SHP77 treated with DMSO at 0.1 percent for 48 hours (cell line): ENCODE data around the gene ADAMTS3.
"Not testable (repeated sequence)": the region's sequence is repeated elsewhere in the genome, so short reads cannot be mapped to it uniquely, and the experiment has no call there.

Experiments used
- DNase-seq: peaks from one replicate; lab custom pipeline; 2025; lab: John Stamatoyannopoulos, UW

Gene ADAMTS3

DNA sequence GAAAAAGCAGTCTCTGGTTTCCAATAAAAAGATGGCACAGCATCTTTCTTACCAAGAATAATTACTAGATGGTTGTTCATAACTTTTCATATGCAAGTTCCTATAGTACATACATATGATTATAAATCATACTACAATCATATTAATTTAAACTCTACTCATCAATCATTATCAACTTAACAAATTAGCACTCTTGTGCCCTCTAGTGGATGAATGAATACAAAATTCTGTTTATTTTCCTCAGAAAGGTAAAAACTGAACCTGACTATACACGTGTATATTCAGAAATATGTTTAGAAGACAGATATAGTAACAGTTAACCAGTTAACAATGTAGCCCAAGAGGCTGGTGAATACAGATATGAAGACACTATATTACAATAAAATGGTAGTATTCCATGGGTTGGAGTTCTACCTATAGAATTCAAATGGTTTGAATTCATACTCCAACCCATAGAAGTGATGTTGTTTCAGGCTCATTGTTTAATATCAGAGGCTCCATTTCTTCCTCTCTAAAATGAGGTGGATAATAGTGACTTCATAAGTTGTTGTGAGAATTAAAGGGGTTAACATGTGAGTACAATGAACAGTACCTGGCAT, 100.0 kb downstream of the ADAMTS3 start:
- no peak for DNase-seq

DNA sequence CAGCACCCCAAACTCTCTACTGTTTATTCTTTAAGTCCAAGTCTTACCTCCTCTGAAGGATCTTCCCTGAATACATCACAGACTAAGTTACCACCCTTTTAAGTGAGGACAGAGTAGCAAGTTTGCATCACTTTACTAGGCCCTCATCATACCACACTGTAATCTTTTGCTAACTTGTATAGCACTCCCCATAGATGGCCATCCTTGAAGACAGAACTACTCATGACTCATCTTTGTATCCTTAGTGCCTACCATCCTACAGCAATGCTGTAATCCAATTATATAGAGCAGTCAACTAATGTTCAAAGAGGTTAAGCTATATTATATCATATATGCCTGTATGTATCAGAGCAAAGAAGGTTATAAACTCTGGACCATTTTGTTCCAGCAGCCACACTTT, 101.4 kb downstream of the ADAMTS3 start:
- DNase-seq, result no peak

DNA sequence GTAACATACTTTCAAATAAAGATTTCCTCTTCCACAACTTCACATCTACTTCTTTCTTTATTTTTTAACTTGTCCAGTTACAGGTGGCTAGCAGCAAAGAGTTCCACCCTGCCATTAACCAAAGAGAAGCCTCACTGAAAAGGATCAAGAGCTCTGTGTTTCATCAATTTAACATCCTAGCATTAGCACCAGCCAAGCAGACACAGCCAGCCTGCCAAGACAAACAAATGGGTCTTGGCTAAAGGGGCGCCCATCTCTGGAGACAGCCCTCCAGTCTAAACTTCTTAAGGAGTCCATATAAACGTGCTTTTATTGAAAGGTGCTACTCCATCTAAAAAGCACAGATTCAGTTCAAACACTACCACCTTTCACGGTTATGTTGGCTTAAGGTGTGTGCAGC, 105.3 kb downstream of the ADAMTS3 start:
- no peak for DNase-seq

- DNase-seq, result no peak
Measured at GRCh38 chr4:72457158-72457557, 111.9 kb downstream of the ADAMTS3 start.

GRCh38 chr4:72451349-72451748, 117.7 kb downstream of the ADAMTS3 start:
- DNase-seq, result no peak

GRCh38 chr4:72449705-72450104, 119.3 kb downstream of the ADAMTS3 start:
- no peak for DNase-seq

DNA sequence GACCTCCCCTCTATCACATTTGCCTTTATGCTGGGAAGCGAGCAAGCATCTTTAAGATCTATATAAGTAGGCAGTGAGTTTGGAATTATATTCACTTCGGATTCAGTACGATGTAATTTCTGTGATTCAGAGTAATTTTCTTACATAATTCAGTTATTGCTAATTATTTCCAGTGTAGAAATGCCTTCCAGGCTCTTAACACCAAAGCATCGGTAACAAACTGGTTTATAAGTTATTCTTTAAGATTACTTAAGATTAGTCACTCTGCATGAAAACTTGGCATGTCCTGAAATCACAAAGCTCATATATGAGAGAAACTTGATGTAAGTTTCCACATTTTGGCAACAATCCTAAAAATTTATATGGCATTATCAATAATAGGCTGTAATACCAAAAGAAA, 120.8 kb downstream of the ADAMTS3 start:
- no peak for DNase-seq

GRCh38 chr4:72446353-72447055, 122.5 kb downstream of the ADAMTS3 start:
- no peak for DNase-seq

GRCh38 chr4:72444092-72444491, 124.9 kb downstream of the ADAMTS3 start:
- DNase-seq, result no peak

- DNase-seq, result no peak
Measured at GRCh38 chr4:72442715-72443114, 126.3 kb downstream of the ADAMTS3 start.

DNA sequence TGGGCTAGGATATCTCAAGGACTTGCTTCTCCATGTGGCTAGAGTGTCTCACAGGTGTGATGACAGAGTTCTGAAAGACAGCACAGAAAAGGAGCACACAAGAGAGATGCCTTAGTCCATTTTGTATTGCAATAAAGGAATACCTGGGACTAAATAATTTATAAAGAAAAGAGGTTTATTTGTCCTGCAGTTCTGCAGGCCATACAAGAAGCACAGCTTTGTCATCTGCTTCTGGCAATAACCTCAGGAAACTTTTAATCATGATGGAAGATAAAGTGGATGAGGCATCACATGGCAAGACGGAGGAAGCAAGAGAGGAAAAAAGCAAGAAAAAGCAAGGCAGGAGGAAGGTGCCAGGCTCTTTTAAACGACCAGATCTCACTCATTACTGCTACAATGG, 126.9 kb downstream of the ADAMTS3 start:
- DNase-seq, result no peak

DNA sequence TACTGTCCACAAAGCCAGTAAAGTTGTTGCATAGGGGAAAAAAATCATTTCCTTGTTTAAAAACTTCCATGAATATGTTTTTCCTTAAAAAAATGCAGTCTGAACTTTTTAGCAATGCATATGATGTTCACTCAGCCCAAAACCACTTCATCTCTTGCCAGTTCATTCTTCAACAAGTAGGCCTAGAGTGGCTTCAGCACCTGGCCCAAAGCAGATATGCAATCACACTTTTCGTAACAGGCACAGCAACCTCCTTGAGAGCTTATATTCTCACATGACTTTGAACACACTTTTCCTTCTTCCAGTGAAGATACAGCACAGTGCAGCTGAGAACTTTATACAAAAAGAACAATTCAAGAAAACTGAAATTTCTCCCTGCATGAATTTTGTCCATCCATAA, 128.6 kb downstream of the ADAMTS3 start:
- DNase-seq, result no peak

- DNase-seq, result no peak
Measured at GRCh38 chr4:72432975-72433374, 136.0 kb downstream of the ADAMTS3 start.

DNA sequence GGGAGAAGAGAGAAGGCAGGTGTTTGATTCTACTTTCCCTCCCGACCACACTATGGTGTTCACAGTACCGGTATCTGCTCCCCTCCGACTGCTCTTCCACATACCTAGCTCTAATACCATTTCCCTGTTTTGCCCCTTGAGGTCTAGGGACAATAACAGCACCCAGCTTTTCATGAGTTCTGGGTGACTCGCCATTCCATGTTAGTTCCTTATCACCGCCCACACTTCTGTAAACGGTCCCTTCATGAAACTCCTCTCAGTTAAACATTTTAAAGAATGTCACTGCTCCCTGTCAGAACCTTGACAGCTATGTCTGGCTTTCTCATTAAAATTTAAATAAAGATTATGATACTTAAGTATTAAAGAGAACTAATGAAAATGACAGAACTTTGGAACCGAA, 136.7 kb downstream of the ADAMTS3 start:
- no peak for DNase-seq

DNA sequence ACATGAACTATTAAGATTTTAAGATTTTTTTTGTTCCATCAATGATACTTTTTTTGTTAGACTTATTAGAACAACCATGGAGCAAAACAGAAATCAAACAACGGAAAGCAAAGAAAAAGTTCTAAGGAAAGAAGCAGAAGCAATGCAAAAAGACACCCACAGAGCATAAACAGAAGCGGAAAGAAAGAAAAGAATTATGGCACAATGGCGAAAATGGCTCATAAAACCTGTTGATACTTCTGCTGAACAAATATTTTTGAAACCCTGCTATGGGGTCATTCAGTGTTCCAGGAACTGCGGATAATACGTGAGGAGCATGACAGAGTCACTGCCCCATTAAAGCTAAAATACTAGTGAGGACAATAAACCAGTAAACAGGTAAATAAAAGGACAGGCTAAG, 138.0 kb downstream of the ADAMTS3 start:
- no peak for DNase-seq

DNA sequence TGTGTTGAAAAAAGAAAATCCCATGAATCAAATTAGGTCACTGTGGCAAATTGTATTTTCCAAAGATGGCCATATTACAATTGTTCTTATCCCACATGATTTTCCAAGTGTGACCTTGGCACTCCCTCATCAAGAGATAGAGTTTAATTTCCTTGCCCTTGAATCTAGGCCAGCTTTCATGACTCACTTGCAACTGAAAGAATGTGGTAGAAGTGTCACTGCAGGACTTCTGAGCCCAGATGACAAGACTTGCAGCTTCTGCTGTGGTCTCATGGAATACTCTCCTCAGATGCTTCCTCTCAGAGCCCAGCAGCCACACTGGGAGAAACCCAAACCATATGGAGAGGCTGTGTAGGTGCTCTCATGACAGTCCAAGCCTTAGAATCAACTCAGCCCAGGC, 139.0 kb downstream of the ADAMTS3 start:
- no peak for DNase-seq

DNA sequence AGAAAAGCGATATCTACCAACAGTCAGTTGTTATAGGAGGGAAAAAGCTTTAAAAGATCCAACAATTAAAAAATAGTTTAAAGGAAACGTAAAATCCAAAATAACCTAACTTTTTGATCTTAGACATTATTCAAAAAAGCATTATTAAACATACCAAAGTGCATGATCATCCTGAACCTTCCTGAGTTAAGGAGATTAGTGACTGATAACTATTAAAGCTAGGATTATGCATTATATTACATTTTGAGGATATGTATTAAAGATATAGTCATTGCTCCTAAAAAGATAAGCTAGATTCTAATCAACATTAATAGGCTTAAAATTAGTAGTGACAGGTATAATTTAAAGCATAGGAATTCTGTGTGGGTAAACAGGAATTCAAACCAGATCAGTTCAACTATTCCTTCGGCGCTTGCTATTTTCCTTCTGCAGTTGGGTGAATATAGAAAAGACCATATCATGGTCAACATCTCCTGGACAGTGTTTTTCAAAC, 139.6 kb downstream of the ADAMTS3 start:
- DNase-seq, result no peak

GRCh38 chr4:72427057-72427456, 142.0 kb downstream of the ADAMTS3 start:
- DNase-seq, result no peak

- not testable (repeated sequence) for DNase-seq
Measured at GRCh38 chr4:72425908-72426307, 143.1 kb downstream of the ADAMTS3 start.

GRCh38 chr4:72424006-72424405, 145.0 kb downstream of the ADAMTS3 start:
- no peak for DNase-seq

GRCh38 chr4:72422416-72422815, 146.6 kb downstream of the ADAMTS3 start:
- DNase-seq, result no peak

- peak; percentile 21 for DNase-seq
Measured at GRCh38 chr4:72418458-72418857, 150.6 kb downstream of the ADAMTS3 start.

DNA sequence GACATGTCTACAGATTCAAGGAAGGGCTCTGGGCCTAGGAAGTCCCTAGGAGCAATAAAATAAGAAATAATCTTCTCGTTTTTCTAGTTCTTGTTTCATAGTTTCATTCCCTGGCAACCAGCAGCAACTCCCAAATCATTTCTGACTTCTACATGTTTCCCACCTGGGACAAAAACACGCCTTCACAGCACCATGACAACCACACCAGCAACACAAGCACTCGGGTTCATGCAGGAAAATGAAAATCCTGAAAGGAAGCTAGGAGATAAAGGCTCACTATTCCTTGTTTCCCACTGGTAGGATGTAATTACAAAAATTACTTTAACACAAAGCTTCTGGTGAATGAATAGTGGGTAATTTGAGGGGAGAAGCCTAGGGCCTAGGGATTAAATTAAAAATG, 158.9 kb downstream of the ADAMTS3 start:
- no peak for DNase-seq

DNA sequence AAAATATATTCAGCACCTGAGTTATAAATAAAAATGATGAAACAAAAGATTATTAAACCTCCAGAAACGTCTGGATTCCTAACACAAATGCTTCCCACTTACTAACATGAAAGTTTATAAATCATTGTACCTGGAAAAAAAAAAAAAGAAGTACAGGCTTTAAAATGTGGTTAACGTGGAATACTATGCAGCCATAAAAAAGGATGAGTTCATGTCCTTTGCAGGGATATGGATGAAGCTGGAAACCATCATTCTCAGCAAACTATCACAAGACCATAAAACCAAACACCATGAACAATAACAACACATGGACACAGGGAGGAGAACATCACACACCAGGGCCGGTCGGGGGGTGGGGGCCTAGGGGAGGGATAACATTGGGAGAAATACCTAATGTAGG, 160.5 kb downstream of the ADAMTS3 start:
- no peak for DNase-seq
